Activated CD4-positive, alpha-beta T cell treated with anti-CD3 and anti-CD28 coated beads for 36 hours (primary cell): ENCODE data around the gene CYTH1. TPM values are rescaled to one million over a fixed set of nuclear protein-coding genes. Genes with fewer than 3 reads are reported as not detected.
A peak's percentile ranks its signal among the peaks of the same experiment; 100 is the strongest.

Source experiments
- ATAC-seq: fragments of 200-7000 bp; cut with Tn5 transposase; one replicate; pipeline ENCODE4 v1.10.0; 2021; ENCODE audit warnings: mild to moderate bottlenecking, moderate library complexity
- CTCF ChIA-PET: fragments of 350-600 bp; sonication (Branson Sonifier 250); formaldehyde crosslinking; loops from one replicate; lab custom pipeline; 2021; ENCODE audit warnings: antibody characterized with exemption; lab: Charles Lee
- POLR2A ChIA-PET: fragments of 350-600 bp; sonication (Branson Sonifier 250); formaldehyde crosslinking; loops from one replicate; lab custom pipeline; 2021; ENCODE audit warnings: antibody characterized with exemption, inconsistent platforms; lab: Charles Lee
- DNase-seq: peaks from one replicate; pipeline ENCODE4 v3.0.0-alpha.2; 2020
- H3K27ac Mint-ChIP-seq: one replicate; pipeline ENCODE4 v1.8.0; 2021; ENCODE audit warnings: mixed read lengths
- H3K27me3 Mint-ChIP-seq: one replicate; pipeline ENCODE4 v1.8.0; 2021; ENCODE audit warnings: mixed read lengths
- H3K36me3 Mint-ChIP-seq: one replicate; pipeline ENCODE4 v1.8.0; 2021; ENCODE audit warnings: low read depth, mixed read lengths
- H3K4me1 Mint-ChIP-seq: one replicate; pipeline ENCODE4 v1.8.0; 2021; ENCODE audit warnings: mixed read lengths
- H3K4me3 Mint-ChIP-seq: one replicate; pipeline ENCODE4 v1.8.0; 2021; ENCODE audit warnings: mild to moderate bottlenecking, moderate library complexity, mixed read lengths
- H3K9me3 Mint-ChIP-seq: one replicate; pipeline ENCODE4 v1.8.0; 2021; ENCODE audit warnings: low read depth, mixed read lengths
- intact Hi-C, 2 experiments: fragments of 100-400 bp; cut with DNase I in 1 of 2; cut with micrococcal nuclease in 1 of 2; formaldehyde crosslinking; loops; one replicate each; pipeline versions ENCODE4 v1.14.2 to v1.15.1; 2022 to 2024; cut with DNase I, micrococcal nuclease
- total RNA-seq, 2 experiments: library from RNA; stranded (reverse); gene quantifications; one replicate each; pipeline ENCODE4 v1.2.3, GENCODE V29; 2021

CYTH1 gene
- total RNA-seq, 2 experiments from 2014 or later, result 109 to 130 TPM

DNA sequence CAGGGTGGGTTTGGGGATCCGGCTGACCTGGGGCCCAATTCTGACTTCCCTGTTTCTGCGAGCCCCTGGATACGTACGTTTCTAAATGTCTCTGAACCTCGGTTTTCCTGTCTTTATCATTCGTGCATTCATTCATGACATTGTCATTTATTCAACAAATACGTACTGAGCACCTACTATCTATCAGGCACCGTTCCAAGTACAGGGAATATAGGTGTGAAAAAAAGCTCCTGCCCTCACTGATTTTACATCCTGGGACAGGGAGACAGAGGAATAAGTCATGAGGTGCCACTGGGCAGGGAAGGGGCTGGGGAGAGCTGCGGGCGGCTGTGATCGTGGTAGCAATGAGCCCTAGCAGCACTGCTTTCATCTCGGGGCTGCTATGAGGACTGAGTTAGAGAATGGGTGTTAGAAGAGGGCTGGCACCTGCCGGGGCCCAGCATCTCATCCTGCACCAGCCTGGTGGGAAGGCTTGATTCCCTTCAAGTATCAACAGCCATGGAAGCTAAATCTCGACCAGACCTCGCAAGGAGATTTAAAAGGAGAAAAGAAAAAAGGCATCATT is 116.6 kb downstream of the CYTH1 start:
- ChIA-PET POLR2A (interaction anchor here (0.7 to 1.3 kb wide), 2 partner anchors 17 to 1332 kb away, joined by 3 to 4 read pairs; no protein-coding TSS in a partner anchor), CTCF (interaction anchor here (0.7 to 1.4 kb wide), 4 partner anchors 13 to 265 kb away, joined by 3 to 4 read pairs (median 3); no protein-coding TSS in a partner anchor)
- H3K27ac Mint-ChIP-seq, result peak overlapping the region; percentile 88
- DNase-seq, result peak; percentile 27
- H3K9me3 Mint-ChIP-seq, result no peaks in the 10 kb centered on the region
- H3K27me3 Mint-ChIP-seq, result no peaks in the 10 kb centered on the region
- H3K4me3 Mint-ChIP-seq, result no peak overlapping the region
- ATAC-seq, result peak; percentile 60
- peaks cover 22% of the 10 kb centered on the region for H3K4me1 Mint-ChIP-seq
- intact Hi-C loops, result no loop called here
- H3K36me3 Mint-ChIP-seq, result peaks cover 10% of the 10 kb centered on the region

DNA sequence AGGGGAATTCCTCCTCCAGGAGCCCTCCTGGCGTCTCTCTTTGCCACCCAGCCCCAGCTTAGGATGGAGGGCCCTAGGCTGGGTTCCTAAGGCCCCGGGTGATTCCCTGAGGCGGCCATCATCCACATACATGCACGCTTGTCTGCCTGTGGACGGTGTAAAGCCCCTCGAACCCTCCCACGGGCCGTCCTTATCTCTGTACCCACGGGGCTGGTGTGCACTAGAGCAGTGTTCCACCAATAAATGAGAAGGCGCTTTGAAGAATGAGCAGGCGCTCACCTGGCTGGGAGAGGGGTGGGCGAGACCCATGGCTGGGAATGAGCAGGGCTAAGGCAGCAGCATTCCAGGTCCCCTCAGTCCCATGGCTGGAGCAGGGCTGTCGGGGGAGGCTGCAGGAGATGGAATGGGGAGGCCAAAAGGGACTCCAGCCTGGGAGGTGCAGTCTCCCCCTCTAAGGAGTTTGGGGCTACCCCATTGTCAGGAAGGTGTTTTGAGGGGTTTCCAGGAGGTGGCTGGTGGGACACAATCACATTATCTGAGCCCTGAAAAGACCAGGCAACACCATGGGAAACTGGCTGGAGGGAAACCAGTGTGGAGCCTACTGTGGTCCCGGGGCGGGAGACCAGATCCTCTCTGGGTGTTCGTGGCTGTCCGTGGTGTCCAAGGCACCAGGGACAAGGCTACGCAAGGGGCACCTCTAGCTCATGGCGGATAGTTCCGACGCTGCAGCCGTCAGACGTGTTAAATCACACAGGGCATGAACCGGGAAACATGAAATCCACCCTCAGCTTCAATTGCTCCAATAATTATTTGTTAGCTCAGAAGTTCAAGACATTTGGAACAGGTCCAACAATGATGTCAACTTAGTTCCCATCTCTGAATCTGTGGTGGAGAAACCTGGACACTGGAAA is 117.3 kb downstream of the CYTH1 start:
- intact Hi-C loops, result no loop called here
- POLR2A ChIA-PET, result interaction anchor here (0.7 to 1.3 kb wide), 2 partner anchors 17 to 1333 kb away, joined by 3 to 4 read pairs; no protein-coding TSS in a partner anchor
- no peaks in the 10 kb centered on the region for H3K27me3 Mint-ChIP-seq
- no peak overlapping the region for H3K4me3 Mint-ChIP-seq
- DNase-seq (no peak), ATAC-seq (no peak)
- H3K27ac Mint-ChIP-seq, result no peak overlapping the region
- H3K4me1 Mint-ChIP-seq, result peaks cover 22% of the 10 kb centered on the region
- CTCF ChIA-PET, result no interaction called here
- H3K36me3 Mint-ChIP-seq, result peaks cover 10% of the 10 kb centered on the region
- no peaks in the 10 kb centered on the region for H3K9me3 Mint-ChIP-seq

DNA sequence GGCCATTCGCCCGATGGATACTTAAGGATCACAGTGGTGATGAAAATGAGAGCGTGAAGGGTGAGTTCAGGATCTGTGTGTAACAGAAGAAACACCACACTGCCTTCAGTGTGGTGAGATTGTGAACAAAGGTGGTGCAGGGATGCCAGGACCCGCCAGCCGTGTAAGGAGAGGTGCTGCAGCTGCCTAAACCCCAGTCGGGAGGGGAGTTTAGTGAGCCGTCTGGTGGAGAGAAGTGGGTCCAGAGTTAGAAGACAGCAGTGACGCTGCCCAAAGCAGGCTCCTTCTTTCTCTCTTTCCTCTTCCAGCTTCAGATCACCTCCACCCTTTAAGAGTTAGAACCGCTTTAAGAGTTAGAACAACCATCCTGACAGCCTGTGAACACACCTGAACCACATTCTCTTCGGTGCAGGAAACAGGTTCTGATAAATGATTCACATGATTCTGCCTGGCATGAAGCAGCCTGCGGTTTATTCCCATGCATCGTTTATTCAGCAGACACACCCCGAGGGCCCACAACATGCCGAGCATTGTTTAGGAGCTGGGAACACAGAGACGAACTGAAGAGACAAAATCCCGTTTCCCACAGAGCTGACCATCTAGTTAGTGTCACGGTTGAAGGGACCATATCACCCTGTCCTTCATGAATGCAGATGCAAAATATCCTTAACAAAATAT is 120.8 kb downstream of the CYTH1 start:
- no peaks in the 10 kb centered on the region for H3K9me3 Mint-ChIP-seq
- POLR2A ChIA-PET, result no interaction called here
- no peak overlapping the region for H3K4me3 Mint-ChIP-seq
- H3K27ac Mint-ChIP-seq, result no peak overlapping the region
- peaks cover 11% of the 10 kb centered on the region for H3K4me1 Mint-ChIP-seq
- CTCF ChIA-PET, result no interaction called here
- ATAC-seq (no peak), DNase-seq (no peak)
- H3K36me3 Mint-ChIP-seq, result peaks cover 3% of the 10 kb centered on the region
- no peaks in the 10 kb centered on the region for H3K27me3 Mint-ChIP-seq
- intact Hi-C loops, result no loop called here

DNA sequence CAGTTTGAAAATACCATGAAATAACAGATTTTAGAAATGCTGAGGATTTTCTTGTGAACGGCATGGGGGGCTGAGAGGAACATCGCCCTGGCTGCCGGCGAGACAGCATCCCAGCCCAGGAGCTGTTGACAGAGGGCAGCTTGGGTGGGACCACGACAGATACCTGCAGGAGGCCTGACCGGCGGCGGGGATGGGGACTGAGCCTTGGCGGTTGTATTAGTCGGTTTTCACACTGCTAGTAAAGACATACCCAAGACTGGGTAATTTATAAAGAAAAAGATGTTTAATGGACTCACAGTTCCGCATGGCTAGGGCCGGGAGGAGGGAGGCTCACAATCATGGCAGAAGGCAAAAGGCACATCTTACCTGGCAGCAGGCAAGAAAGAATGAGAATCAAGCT is 122.5 kb downstream of the CYTH1 start:
- no peak overlapping the region for H3K4me3 Mint-ChIP-seq
- no peaks in the 10 kb centered on the region for H3K36me3 Mint-ChIP-seq
- ChIA-PET POLR2A (no interaction called here), CTCF (no interaction called here)
- no peak overlapping the region for H3K27ac Mint-ChIP-seq
- H3K9me3 Mint-ChIP-seq, result no peaks in the 10 kb centered on the region
- ATAC-seq, result no peak
- no peaks in the 10 kb centered on the region for H3K27me3 Mint-ChIP-seq
- DNase-seq, result no peak
- H3K4me1 Mint-ChIP-seq, result no peaks in the 10 kb centered on the region
- intact Hi-C loops, result no loop called here

DNA sequence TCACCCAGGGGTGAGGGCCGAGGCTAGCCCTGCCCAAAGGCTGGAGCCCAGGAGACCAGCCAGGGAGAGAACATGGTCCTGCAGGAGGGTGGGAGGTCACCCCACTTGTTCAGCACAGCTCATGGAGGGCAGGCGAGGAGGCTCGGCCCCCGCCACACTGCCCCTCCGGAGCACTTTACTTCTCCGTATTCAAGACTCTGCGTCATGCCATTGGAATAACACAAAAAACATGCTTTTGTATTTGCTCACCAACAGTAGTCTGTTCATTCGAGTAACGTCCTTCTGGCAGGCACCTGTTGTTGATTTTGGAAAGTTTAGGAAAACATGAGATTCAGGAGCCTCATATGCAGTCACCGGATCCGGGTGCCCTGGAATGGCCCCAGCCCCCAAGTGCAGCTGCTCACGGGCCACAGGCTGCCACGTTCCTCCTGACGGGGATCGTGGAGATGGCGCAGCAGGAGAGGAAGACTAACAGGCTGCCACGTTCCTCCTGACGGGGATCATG is 123.7 kb downstream of the CYTH1 start:
- Mint-ChIP-seq H3K4me3 (no peak overlapping the region), H3K27me3 (no peaks in the 10 kb centered on the region), H3K27ac (no peak overlapping the region), H3K4me1 (no peaks in the 10 kb centered on the region), H3K9me3 (no peaks in the 10 kb centered on the region), H3K36me3 (no peaks in the 10 kb centered on the region)
- DNase-seq (no peak), ATAC-seq (no peak)
- ChIA-PET CTCF (interaction anchor here (0.6 kb wide), 1 partner anchor 92 kb away, joined by 3 read pairs; no protein-coding TSS in a partner anchor), POLR2A (no interaction called here)
- intact Hi-C loops, result no loop called here

DNA sequence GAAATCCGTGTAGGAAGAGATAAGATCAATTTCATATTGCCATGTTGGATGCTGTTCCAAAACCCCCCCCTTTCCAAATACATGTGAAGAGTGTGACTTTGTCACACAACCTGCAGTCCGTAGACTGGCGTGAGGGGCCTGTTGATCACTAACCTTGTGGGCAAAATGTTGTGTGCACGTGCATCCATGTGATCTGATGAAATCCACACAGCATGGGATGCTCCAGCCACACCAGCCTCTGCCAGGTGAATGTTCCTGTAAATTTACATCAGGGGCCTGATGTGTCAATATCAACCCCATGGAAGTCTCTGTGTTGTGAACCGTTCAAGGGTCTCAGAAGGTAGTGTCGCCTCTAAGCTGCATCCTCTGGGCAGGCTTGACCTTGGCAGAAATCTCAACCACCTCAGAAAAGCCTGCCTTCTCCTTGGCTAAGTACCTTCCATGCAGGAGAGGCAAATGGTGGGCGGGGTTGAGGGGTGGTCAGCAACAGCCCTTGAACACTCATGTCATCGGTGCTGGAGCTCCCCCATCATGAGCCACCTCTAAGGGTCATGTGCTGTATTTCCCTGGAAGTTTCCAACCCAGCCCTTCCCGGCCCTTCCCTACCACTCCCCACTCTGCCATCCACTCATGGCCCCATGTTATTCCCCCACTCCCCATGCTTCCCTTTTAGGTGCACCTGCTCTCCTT is 126.7 kb downstream of the CYTH1 start:
- Mint-ChIP-seq H3K27me3 (no peaks in the 10 kb centered on the region), H3K9me3 (no peaks in the 10 kb centered on the region), H3K4me3 (no peak overlapping the region), H3K4me1 (no peaks in the 10 kb centered on the region), H3K27ac (no peak overlapping the region), H3K36me3 (no peaks in the 10 kb centered on the region)
- DNase-seq, result no peak
- ChIA-PET CTCF (no interaction called here), POLR2A (no interaction called here)
- intact Hi-C loops, result no loop called here
- ATAC-seq, result no peak

DNA sequence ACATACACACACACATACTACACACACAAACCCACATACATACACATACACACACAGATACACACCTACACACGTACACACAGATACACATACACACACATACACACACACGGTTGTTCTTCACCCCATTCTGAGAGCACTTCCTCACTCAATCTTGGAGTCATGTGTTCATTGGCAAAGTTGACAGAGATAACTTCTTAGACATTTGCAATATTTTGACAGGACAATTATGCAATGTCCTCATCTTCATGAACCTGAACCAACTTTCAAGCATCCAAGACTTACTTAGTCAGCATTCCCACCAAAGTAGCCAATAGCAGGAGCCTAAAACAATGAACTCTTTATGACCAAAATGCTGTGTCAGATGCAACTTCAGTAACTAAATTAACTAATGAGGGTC is 127.7 kb downstream of the CYTH1 start:
- ChIA-PET POLR2A (no interaction called here), CTCF (interaction anchor here (0.5 kb wide), 1 partner anchor 94 kb away, joined by 3 read pairs; no protein-coding TSS in a partner anchor)
- intact Hi-C loops, result no loop called here
- H3K4me3 Mint-ChIP-seq, result no peak overlapping the region
- no peaks in the 10 kb centered on the region for H3K36me3 Mint-ChIP-seq
- no peak overlapping the region for H3K27ac Mint-ChIP-seq
- H3K9me3 Mint-ChIP-seq, result no peaks in the 10 kb centered on the region
- no peak for ATAC-seq
- DNase-seq, result no peak
- H3K27me3 Mint-ChIP-seq, result peaks cover under 1% of the 10 kb centered on the region
- no peaks in the 10 kb centered on the region for H3K4me1 Mint-ChIP-seq

DNA sequence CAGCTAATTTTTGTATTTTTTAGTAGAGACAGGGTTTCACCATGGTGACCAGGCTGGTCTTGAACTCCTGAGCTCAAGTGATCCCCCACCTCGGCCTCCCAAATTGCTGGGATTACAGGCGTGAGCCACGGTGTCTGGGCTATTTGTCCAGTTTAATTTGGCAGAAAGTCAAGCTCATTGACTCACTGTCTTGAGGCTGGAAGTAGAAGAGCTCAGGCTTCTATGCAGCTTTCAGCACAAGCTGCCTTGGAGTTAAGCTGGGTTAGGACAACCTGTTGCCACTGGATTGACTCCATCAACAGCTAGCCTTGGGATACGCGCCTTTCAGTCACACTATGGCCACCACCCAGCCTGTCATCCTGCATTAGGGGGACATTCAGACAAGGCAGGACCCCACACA is 128.7 kb downstream of the CYTH1 start:
- POLR2A ChIA-PET, result no interaction called here
- H3K36me3 Mint-ChIP-seq, result peaks cover 2% of the 10 kb centered on the region
- peaks cover 2% of the 10 kb centered on the region for H3K27me3 Mint-ChIP-seq
- no peak overlapping the region for H3K27ac Mint-ChIP-seq
- intact Hi-C loops, result no loop called here
- DNase-seq, result no peak
- H3K4me3 Mint-ChIP-seq, result no peak overlapping the region
- H3K9me3 Mint-ChIP-seq, result peaks cover 3% of the 10 kb centered on the region
- no peak for ATAC-seq
- CTCF ChIA-PET, result interaction anchor here (0.7 kb wide), 1 partner anchor 250 kb away, joined by 3 read pairs; no protein-coding TSS in a partner anchor
- H3K4me1 Mint-ChIP-seq, result no peaks in the 10 kb centered on the region

DNA sequence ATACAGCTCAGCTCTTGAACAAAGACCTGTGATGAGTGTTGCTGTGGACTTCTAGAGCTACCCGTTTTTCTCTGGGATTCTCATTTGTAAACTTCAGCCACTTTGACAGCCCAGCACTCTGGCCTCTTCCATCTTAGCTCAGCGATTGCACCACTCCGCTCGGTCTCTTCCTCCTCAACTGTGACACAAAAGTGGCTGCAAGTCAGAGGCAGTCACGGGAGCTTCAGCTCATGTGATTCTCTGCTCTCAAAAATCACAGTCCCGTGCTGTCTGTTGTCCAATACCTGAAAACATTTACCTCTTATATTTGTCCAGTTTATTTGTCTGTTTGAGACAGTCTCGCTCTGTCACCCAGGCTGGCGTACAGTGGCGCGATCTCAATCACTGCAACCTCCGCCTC is 129.2 kb downstream of the CYTH1 start:
- no peak for DNase-seq
- Mint-ChIP-seq H3K27ac (no peak overlapping the region), H3K36me3 (peaks cover 2% of the 10 kb centered on the region), H3K4me1 (no peaks in the 10 kb centered on the region), H3K9me3 (peaks cover 6% of the 10 kb centered on the region), H3K4me3 (no peak overlapping the region), H3K27me3 (peaks cover 2% of the 10 kb centered on the region)
- intact Hi-C loops, result no loop called here
- ATAC-seq, result no peak
- CTCF ChIA-PET, result interaction anchor here (0.7 kb wide), 1 partner anchor 251 kb away, joined by 3 read pairs; no protein-coding TSS in a partner anchor
- POLR2A ChIA-PET, result no interaction called here

DNA sequence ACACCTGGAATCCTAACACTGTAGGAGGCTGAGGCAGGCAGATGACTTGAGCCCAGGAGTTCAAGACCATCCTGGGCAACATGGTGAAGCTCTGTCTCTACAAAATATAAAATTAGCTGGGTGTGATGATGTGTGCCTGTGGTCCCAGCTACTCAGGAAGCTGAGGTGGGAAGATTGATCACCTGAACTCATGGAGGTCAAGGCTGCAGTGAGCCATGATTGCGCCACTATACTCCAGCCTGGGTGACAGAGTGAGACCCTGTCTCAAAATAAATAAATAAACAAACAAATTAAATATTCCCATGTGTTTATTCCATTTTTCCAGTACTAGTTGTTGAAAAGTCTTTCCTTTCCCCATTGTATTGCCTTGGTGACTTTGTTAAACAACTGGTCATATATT is 130.0 kb downstream of the CYTH1 start:
- no peak overlapping the region for H3K4me3 Mint-ChIP-seq
- ATAC-seq, result no peak
- H3K27me3 Mint-ChIP-seq, result peaks cover 2% of the 10 kb centered on the region
- CTCF ChIA-PET, result interaction anchor here (0.8 kb wide), 1 partner anchor 14 kb away, joined by 3 read pairs; no protein-coding TSS in a partner anchor
- DNase-seq, result no peak
- H3K27ac Mint-ChIP-seq, result no peak overlapping the region
- intact Hi-C loops, result no loop called here
- peaks cover 2% of the 10 kb centered on the region for H3K36me3 Mint-ChIP-seq
- H3K9me3 Mint-ChIP-seq, result peaks cover 6% of the 10 kb centered on the region
- H3K4me1 Mint-ChIP-seq, result no peaks in the 10 kb centered on the region
- POLR2A ChIA-PET, result no interaction called here

DNA sequence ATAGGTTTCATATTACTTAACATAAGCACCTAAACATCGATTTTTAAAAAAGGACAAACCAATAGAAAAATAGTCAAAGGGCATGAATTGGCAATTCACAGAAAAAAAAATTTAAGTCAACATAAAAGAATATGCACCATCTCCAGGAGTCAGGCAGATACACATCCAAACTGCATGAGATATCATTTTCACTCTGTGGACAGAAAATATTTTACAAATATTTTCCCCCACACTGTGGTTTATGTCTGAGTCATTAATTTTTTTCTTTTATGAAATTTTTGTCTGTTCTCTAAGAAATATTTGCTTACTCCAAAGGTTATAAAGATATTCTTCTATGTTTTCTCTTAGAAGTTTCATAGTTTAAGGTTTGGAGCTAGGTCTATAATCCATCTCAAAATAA is 130.5 kb downstream of the CYTH1 start:
- Mint-ChIP-seq H3K27me3 (peaks cover 2% of the 10 kb centered on the region), H3K4me3 (no peak overlapping the region), H3K27ac (no peak overlapping the region), H3K9me3 (peaks cover 6% of the 10 kb centered on the region), H3K36me3 (peaks cover 2% of the 10 kb centered on the region), H3K4me1 (no peaks in the 10 kb centered on the region)
- ATAC-seq (no peak), DNase-seq (no peak)
- intact Hi-C loops, result no loop called here
- CTCF ChIA-PET, result interaction anchor here (0.8 kb wide), 1 partner anchor 15 kb away, joined by 3 read pairs; no protein-coding TSS in a partner anchor
- POLR2A ChIA-PET, result no interaction called here
